GM12892 (cell line): ENCODE measurements around the gene ITPRIPL2.

ENCODE experiments used
- POLR2A ChIP-seq: IDR thresholded peaks from 2 replicates; pipeline ENCODE4 v1.6.1; 2011; ENCODE audit warnings: low read depth, low read length, control low read depth
- POLR2AphosphoS5 ChIP-seq: IDR thresholded peaks from 2 replicates; pipeline ENCODE4 v1.6.1; 2011; ENCODE audit warnings: low read depth, low read length, control low read depth

GRCh38 chr16:19077879-19078278 is 35.9 kb upstream of the ITPRIPL2 start:
- TF ChIP-seq POLR2A (no peak), POLR2AphosphoS5 (no peak)
